DND-41 (cell line): Measurements from ENCODE around the gene CSNK2B.

Experiments used
- EZH2 ChIP-seq: IDR thresholded peaks from 3 replicates; pipeline ENCODE4 v1.6.1; 2012; ENCODE audit warnings: borderline replicate concordance, low read depth, mild to moderate bottlenecking, moderate library complexity, low read length, inconsistent platforms; ENCODE audit not compliant: severe bottlenecking
- TF ChIP-seq, protein P1 (sequence below): IDR thresholded peaks from 2 replicates; pipeline ENCODE4 v1.5.1; 2012; ENCODE audit warnings: borderline replicate concordance, low read length, moderate library complexity, mild to moderate bottlenecking; ENCODE audit not compliant: poor library complexity, severe bottlenecking; ENCODE audit errors: extremely low read depth

DNA sequence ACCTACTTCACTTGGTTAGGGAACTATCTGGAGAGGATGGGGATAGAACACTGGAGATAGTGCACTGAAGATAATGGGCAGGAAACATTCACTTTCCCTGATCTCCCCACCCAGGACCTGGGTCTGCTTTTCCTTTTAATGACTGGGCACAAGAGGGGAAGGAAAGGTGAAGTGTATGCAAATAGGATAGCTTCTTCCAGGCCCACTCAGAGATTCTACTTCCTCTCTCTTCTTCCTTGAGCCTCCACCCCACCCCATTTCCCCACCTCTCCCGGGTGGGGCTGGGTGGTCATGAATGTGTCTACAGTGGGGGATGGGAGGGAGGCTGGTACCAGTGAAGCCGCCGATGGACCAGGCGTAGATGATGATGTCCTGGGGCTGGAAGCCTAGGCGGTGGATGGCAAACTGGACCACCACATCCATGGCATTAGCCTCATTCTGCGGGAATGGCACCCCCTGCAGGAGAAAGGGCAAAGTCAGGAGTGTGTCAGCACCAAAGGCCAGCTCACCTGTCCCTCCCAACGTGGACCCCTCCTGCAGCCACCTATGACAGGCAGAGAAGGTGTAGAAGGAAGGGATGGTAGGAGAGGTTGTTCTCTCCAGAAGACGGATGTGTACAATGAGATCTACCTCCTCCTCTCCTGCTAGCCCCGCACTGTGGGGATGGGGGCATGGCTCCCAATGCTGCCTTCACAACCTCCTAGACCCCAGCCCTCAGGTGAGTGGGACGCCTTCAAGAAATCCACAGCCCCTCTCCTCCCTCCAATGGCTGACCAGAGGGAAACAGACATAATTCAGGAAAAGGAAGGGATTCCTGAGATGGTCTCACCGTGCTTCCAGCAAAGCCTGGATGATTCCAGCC, 23.6 kb downstream of the CSNK2B start:
- TF ChIP-seq, protein P1, sequence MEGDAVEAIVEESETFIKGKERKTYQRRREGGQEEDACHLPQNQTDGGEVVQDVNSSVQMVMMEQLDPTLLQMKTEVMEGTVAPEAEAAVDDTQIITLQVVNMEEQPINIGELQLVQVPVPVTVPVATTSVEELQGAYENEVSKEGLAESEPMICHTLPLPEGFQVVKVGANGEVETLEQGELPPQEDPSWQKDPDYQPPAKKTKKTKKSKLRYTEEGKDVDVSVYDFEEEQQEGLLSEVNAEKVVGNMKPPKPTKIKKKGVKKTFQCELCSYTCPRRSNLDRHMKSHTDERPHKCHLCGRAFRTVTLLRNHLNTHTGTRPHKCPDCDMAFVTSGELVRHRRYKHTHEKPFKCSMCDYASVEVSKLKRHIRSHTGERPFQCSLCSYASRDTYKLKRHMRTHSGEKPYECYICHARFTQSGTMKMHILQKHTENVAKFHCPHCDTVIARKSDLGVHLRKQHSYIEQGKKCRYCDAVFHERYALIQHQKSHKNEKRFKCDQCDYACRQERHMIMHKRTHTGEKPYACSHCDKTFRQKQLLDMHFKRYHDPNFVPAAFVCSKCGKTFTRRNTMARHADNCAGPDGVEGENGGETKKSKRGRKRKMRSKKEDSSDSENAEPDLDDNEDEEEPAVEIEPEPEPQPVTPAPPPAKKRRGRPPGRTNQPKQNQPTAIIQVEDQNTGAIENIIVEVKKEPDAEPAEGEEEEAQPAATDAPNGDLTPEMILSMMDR = peak; percentile 62
- no peak for TF ChIP-seq EZH2
